ENCODE results near the gene FSCN2.

FSCN2 gene

GRCh38 chr17:81544281-81544974, 16.3 kb downstream of the FSCN2 start:
- H3K36me3 Mint-ChIP-seq, result peaks cover 48% of the 10 kb centered on the region in 2 donors
- no peak for ATAC-seq (replicated peaks)
- H3K27ac Mint-ChIP-seq, result no peak overlapping the region
- H3K27me3 Mint-ChIP-seq, result no peaks in the 10 kb centered on the region
- H3K9me3 Mint-ChIP-seq, result no peaks in the 10 kb centered on the region
- no peak for DNase-seq
- H3K4me1 Mint-ChIP-seq, result peaks cover 4 to 5% of the 10 kb centered on the region in 2 donors
- H3K4me3 Mint-ChIP-seq, result no peak overlapping the region

- DNase-seq (no peak), ATAC-seq (replicated peaks) (no peak)
- Mint-ChIP-seq H3K36me3 (peaks cover 54 to 57% of the 10 kb centered on the region in 2 donors), H3K27ac (no peak overlapping the region), H3K4me3 (no peak overlapping the region), H3K9me3 (no peaks in the 10 kb centered on the region), H3K27me3 (no peaks in the 10 kb centered on the region), H3K4me1 (peaks cover 12 to 14% of the 10 kb centered on the region in 2 donors)
Measured at GRCh38 chr17:81545160-81545949, 17.2 kb downstream of the FSCN2 start.

- peaks cover 48 to 56% of the 10 kb centered on the region in 2 donors for H3K36me3 Mint-ChIP-seq
- DNase-seq, result no peak
- no peaks in the 10 kb centered on the region for H3K27me3 Mint-ChIP-seq
- H3K4me1 Mint-ChIP-seq, result peaks cover 22 to 28% of the 10 kb centered on the region in 2 donors
- H3K9me3 Mint-ChIP-seq, result no peaks in the 10 kb centered on the region
- no peak for ATAC-seq (replicated peaks)
- no peak overlapping the region for H3K4me3 Mint-ChIP-seq
- no peak overlapping the region for H3K27ac Mint-ChIP-seq
Measured at GRCh38 chr17:81546906-81547613, 18.9 kb downstream of the FSCN2 start.

GRCh38 chr17:81547614-81547982, 19.4 kb downstream of the FSCN2 start:
- H3K36me3 Mint-ChIP-seq, result peaks cover 44 to 51% of the 10 kb centered on the region in 2 donors
- H3K27ac Mint-ChIP-seq, result no peak overlapping the region
- DNase-seq (no peak), ATAC-seq (replicated peaks) (no peak)
- H3K27me3 Mint-ChIP-seq, result no peaks in the 10 kb centered on the region
- no peak overlapping the region for H3K4me3 Mint-ChIP-seq
- no peaks in the 10 kb centered on the region for H3K9me3 Mint-ChIP-seq
- H3K4me1 Mint-ChIP-seq, result peaks cover 22 to 28% of the 10 kb centered on the region in 2 donors

- Mint-ChIP-seq H3K27me3 (no peaks in the 10 kb centered on the region), H3K36me3 (peaks cover 41 to 43% of the 10 kb centered on the region in 2 donors), H3K27ac (no peak overlapping the region), H3K4me3 (peak overlapping the region; percentile 18 to 21), H3K9me3 (no peaks in the 10 kb centered on the region), H3K4me1 (peaks cover 30 to 43% of the 10 kb centered on the region in 2 donors)
- ATAC-seq (replicated peaks), result no peak
- DNase-seq, result no peak
Measured at GRCh38 chr17:81549031-81549557, 20.9 kb downstream of the FSCN2 start.

- H3K4me3 Mint-ChIP-seq, result peak overlapping the region; percentile 17 to 98
- H3K9me3 Mint-ChIP-seq, result no peaks in the 10 kb centered on the region
- H3K36me3 Mint-ChIP-seq, result peaks cover 34 to 42% of the 10 kb centered on the region in 2 donors
- no peaks in the 10 kb centered on the region for H3K27me3 Mint-ChIP-seq
- H3K4me1 Mint-ChIP-seq, result peaks cover 34 to 48% of the 10 kb centered on the region in 2 donors
- peak overlapping the region; percentile 25 for H3K27ac Mint-ChIP-seq
- ATAC-seq (replicated peaks) (no peak), DNase-seq (no peak)
Measured at GRCh38 chr17:81549826-81550225, 21.6 kb downstream of the FSCN2 start.

GRCh38 chr17:81550285-81550684, 22.1 kb downstream of the FSCN2 start:
- Mint-ChIP-seq H3K9me3 (no peaks in the 10 kb centered on the region), H3K36me3 (peaks cover 32 to 39% of the 10 kb centered on the region in 2 donors), H3K27me3 (no peaks in the 10 kb centered on the region), H3K4me1 (peaks cover 35 to 48% of the 10 kb centered on the region in 2 donors), H3K27ac (peak overlapping the region; percentile 25), H3K4me3 (peak overlapping the region; percentile 91 to 98)
- DNase-seq (no peak), ATAC-seq (replicated peaks) (no peak)

GRCh38 chr17:81550830-81551457, 22.8 kb downstream of the FSCN2 start:
- Mint-ChIP-seq H3K4me3 (peak overlapping the region; percentile 91 to 98), H3K4me1 (peaks cover 35 to 49% of the 10 kb centered on the region in 2 donors), H3K27ac (no peak overlapping the region), H3K27me3 (no peaks in the 10 kb centered on the region), H3K9me3 (no peaks in the 10 kb centered on the region), H3K36me3 (peaks cover 33 to 37% of the 10 kb centered on the region in 2 donors)
- ATAC-seq (replicated peaks), result no peak
- no peak for DNase-seq

GRCh38 chr17:81551458-81552243, 23.5 kb downstream of the FSCN2 start:
- Mint-ChIP-seq H3K36me3 (peaks cover 31 to 35% of the 10 kb centered on the region in 2 donors), H3K27me3 (no peaks in the 10 kb centered on the region), H3K4me3 (peak overlapping the region; percentile 91 to 98), H3K27ac (peak overlapping the region; percentile 89), H3K9me3 (no peaks in the 10 kb centered on the region), H3K4me1 (peaks cover 35 to 56% of the 10 kb centered on the region in 2 donors)
- ATAC-seq (replicated peaks) (peak; percentile 5 to 11), DNase-seq (no peak)

GRCh38 chr17:81552244-81553017, 24.3 kb downstream of the FSCN2 start, which contains the start of gene FAAP100:
TSS of gene FAAP100 (minus strand) at chr17:81552353. CDS start at chr17:81552330, 23 bp downstream.
- Mint-ChIP-seq H3K9me3 (no peaks in the 10 kb centered on the region), H3K4me1 (peaks cover 35 to 63% of the 10 kb centered on the region in 2 donors), H3K27ac (peak within 1 kb of the TSS; percentile 96), H3K4me3 (peak within 1 kb of the TSS; percentile 91 to 98), H3K27me3 (no peaks in the 10 kb centered on the region), H3K36me3 (peaks cover 30 to 39% of the 10 kb centered on the region in 2 donors)
- ATAC-seq (replicated peaks) (peak; percentile 68 to 73), DNase-seq (peak; percentile 86)

- H3K27me3 Mint-ChIP-seq, result no peaks in the 10 kb centered on the region
- H3K4me3 Mint-ChIP-seq, result peak overlapping the region; percentile 91 to 98
- H3K36me3 Mint-ChIP-seq, result peaks cover 33 to 44% of the 10 kb centered on the region in 2 donors
- H3K4me1 Mint-ChIP-seq, result peaks cover 35 to 64% of the 10 kb centered on the region in 2 donors
- ATAC-seq (replicated peaks) (peak; percentile 75 to 78), DNase-seq (peak; percentile 74)
- no peaks in the 10 kb centered on the region for H3K9me3 Mint-ChIP-seq
- H3K27ac Mint-ChIP-seq, result peak overlapping the region; percentile 96
Measured at GRCh38 chr17:81553018-81553615, 24.9 kb downstream of the FSCN2 start.

- H3K36me3 Mint-ChIP-seq, result peaks cover 35 to 49% of the 10 kb centered on the region in 2 donors
- no peaks in the 10 kb centered on the region for H3K27me3 Mint-ChIP-seq
- peak in 1 of 2 donors; percentile 4 for ATAC-seq (replicated peaks)
- peak overlapping the region; percentile 96 for H3K27ac Mint-ChIP-seq
- no peak for DNase-seq
- peak overlapping the region; percentile 91 to 98 for H3K4me3 Mint-ChIP-seq
- H3K4me1 Mint-ChIP-seq, result peaks cover 35 to 64% of the 10 kb centered on the region in 2 donors
- H3K9me3 Mint-ChIP-seq, result no peaks in the 10 kb centered on the region
Measured at GRCh38 chr17:81553616-81554181, 25.5 kb downstream of the FSCN2 start.

Measured in stimulated activated naive B cell treated with anti-CD40 and anti-IgM and Interleukin-4, amounts not matched to agents 10 μg/mL and 1 μg/mL and 100 μg/mL, for 72 hours (primary cell).